Subcutaneous adipose tissue (tissue), 4 donors: ENCODE results near the gene SERTAD1. TPM values are rescaled to one million over a fixed set of nuclear protein-coding genes. Genes with fewer than 3 reads are reported as not detected.

ENCODE experiments used
- total RNA-seq, 4 donors: library from RNA; depleted of rRNA; stranded (reverse); fragments of >200 nt; gene quantifications; one replicate each; pipeline ENCODE4 v1.1.0, GENCODE V29; 2016
- TF ChIP-seq, protein P1 (sequence below): fragments of 450-650 bp; IDR thresholded peaks from one replicate; pipeline ENCODE4 v1.5.1; 2016; ENCODE audit warnings: low read depth, mild to moderate bottlenecking, control low read depth, antibody characterized with exemption, moderate library complexity

The SERTAD1 gene
- total RNA-seq, 4 donors from 2014 or later, result 7.6 to 13.4 (median 11.1) TPM

GRCh38 chr19:40422748-40423566, 2.8 kb downstream of the SERTAD1 start:
- TF ChIP-seq, protein P1, sequence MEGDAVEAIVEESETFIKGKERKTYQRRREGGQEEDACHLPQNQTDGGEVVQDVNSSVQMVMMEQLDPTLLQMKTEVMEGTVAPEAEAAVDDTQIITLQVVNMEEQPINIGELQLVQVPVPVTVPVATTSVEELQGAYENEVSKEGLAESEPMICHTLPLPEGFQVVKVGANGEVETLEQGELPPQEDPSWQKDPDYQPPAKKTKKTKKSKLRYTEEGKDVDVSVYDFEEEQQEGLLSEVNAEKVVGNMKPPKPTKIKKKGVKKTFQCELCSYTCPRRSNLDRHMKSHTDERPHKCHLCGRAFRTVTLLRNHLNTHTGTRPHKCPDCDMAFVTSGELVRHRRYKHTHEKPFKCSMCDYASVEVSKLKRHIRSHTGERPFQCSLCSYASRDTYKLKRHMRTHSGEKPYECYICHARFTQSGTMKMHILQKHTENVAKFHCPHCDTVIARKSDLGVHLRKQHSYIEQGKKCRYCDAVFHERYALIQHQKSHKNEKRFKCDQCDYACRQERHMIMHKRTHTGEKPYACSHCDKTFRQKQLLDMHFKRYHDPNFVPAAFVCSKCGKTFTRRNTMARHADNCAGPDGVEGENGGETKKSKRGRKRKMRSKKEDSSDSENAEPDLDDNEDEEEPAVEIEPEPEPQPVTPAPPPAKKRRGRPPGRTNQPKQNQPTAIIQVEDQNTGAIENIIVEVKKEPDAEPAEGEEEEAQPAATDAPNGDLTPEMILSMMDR, result no peak

- TF ChIP-seq, protein P1, result no peak
These were observed 3.6 kb downstream of the SERTAD1 start for GRCh38 chr19:40421993-40422747.

- TF ChIP-seq, protein P1, result no peak
These were observed 4.7 kb downstream of the SERTAD1 start for GRCh38 chr19:40420766-40421765.

- TF ChIP-seq, protein P1, result no peak
These were observed 5.4 kb downstream of the SERTAD1 start for GRCh38 chr19:40420451-40420765.

- TF ChIP-seq, protein P1, result no peak
These were observed 6.0 kb downstream of the SERTAD1 start for GRCh38 chr19:40419780-40420179.

- TF ChIP-seq, protein P1, result no peak
These were observed 6.7 kb downstream of the SERTAD1 start for GRCh38 chr19:40419066-40419612.
